ENCODE results near the gene FRAT2.

- TF ChIP-seq POLR2AphosphoS5 (IDR thresholded peaks at IDR 0.05; ENCODE audit: low read depth, low read length) = no peak
- TF ChIP-seq TAF1 (IDR thresholded peaks at IDR 0.05; ENCODE audit: low read depth, low read length) = no peak
Measured at GRCh38 chr10:97297556-97298222, 36.8 kb downstream of the FRAT2 start.
